Breast epithelium (tissue), 4 donors: Measurements from ENCODE around the gene PANK1. TPM values are rescaled to one million over a fixed set of nuclear protein-coding genes. Genes with fewer than 3 reads are reported as not detected.

Experiments used
- DNase-seq, 2 donors: peaks; one replicate each; pipeline ENCODE4 v3.0.0-alpha.2; 2019; ENCODE audit warnings: low spot score in 2 of 2
- H3K27ac ChIP-seq, 2 donors: fragments of 200-600 bp; sonication (generic) in 1 of 2; one replicate each; pipeline ENCODE4 v1.5.1; 2016 to 2019; ENCODE audit warnings: mild to moderate bottlenecking in 1 of 2
- H3K27me3 ChIP-seq, 2 donors: fragments of 200-600 bp; sonication (generic) in 1 of 2; one replicate each; pipeline versions ENCODE4 v1.5.1 to v1.6.0; 2017 to 2019; ENCODE audit warnings: control low read depth in 1 of 2, mild to moderate bottlenecking in 1 of 2
- H3K36me3 ChIP-seq: fragments of 200-600 bp; one replicate; pipeline ENCODE4 v1.5.1; 2019
- H3K4me1 ChIP-seq, 2 donors: fragments of 200-600 bp; sonication (generic); one replicate each; pipeline ENCODE4 v1.5.1; 2016 to 2019; ENCODE audit warnings: control low read depth in 1 of 2
- H3K4me3 ChIP-seq, 3 donors: fragments of 200-600 bp; sonication (generic); 1 replicate in 2 of 3; 2 replicates in 1 of 3; pipeline ENCODE4 v1.5.1; 2016 to 2019; ENCODE audit warnings: mild to moderate bottlenecking in 3 of 3, moderate library complexity in 2 of 3
- H3K9me3 ChIP-seq, 2 donors: fragments of 200-600 bp; sonication (generic) in 1 of 2; one replicate each; pipeline ENCODE4 v1.5.1; 2016 to 2019; ENCODE audit warnings: control low read depth in 1 of 2
- CTCF ChIP-seq, 3 donors: fragments of 450-650 bp; IDR thresholded peaks; one replicate each; pipeline ENCODE4 v1.5.1; 2016 to 2017; ENCODE audit warnings: antibody characterized with exemption in 3 of 3, mild to moderate bottlenecking in 3 of 3, moderate library complexity in 3 of 3
- POLR2A ChIP-seq: fragments of 450-650 bp; IDR thresholded peaks from one replicate; pipeline ENCODE4 v1.6.1; 2016; ENCODE audit warnings: antibody characterized with exemption, mild to moderate bottlenecking, moderate library complexity
- POLR2AphosphoS5 ChIP-seq, 3 donors: sonication (generic); formaldehyde crosslinking; IDR thresholded peaks; one replicate each; pipeline ENCODE4 v1.6.1; 2017; ENCODE audit warnings: antibody characterized with exemption in 3 of 3
- intact Hi-C: fragments of 100-400 bp; cut with DNase I; formaldehyde crosslinking; loops from one replicate; pipeline ENCODE4 v1.15.1; 2023; ENCODE audit warnings: low total_unique reads
- total RNA-seq, 3 donors: library from RNA; depleted of rRNA; stranded (reverse); fragments of >200 nt; gene quantifications; one replicate each; pipeline ENCODE4 v1.1.0, GENCODE V29; 2016

PANK1 gene
- total RNA-seq, 3 donors from 2014 or later = 2.9 to 6.4 (median 5.1) TPM

- intact Hi-C loops = no loop called here
- H3K4me1 ChIP-seq = no peaks in the 10 kb centered on the region
- no peaks in the 10 kb centered on the region for H3K36me3 ChIP-seq
- no peaks in the 10 kb centered on the region for H3K9me3 ChIP-seq
- DNase-seq = no peak
- TF ChIP-seq POLR2A (no peak), CTCF (IDR thresholded peaks at IDR 0.05) (no peak), POLR2AphosphoS5 (IDR thresholded peaks at IDR 0.05) (no peak)
- H3K27me3 ChIP-seq = no peaks in the 10 kb centered on the region
- no peak overlapping the region for H3K4me3 ChIP-seq
- no peak overlapping the region for H3K27ac ChIP-seq
Observed at GRCh38 chr10:89663144-89663543, 18.1 kb upstream of the PANK1 start.

GRCh38 chr10:89662596-89662995 is 17.6 kb upstream of the PANK1 start:
- intact Hi-C loops = no loop called here
- Histone ChIP-seq H3K27me3 (no peaks in the 10 kb centered on the region), H3K27ac (no peak overlapping the region), H3K36me3 (no peaks in the 10 kb centered on the region), H3K9me3 (no peaks in the 10 kb centered on the region), H3K4me1 (no peaks in the 10 kb centered on the region), H3K4me3 (no peak overlapping the region)
- no peak for DNase-seq
- TF ChIP-seq CTCF (IDR thresholded peaks at IDR 0.05) (no peak), POLR2A (no peak), POLR2AphosphoS5 (IDR thresholded peaks at IDR 0.05) (no peak)

GRCh38 chr10:89659143-89660131 is 14.4 kb upstream of the PANK1 start:
- Histone ChIP-seq H3K4me1 (no peaks in the 10 kb centered on the region), H3K27me3 (no peaks in the 10 kb centered on the region), H3K36me3 (no peaks in the 10 kb centered on the region), H3K9me3 (peaks cover 4 to 6% of the 10 kb centered on the region in 2 donors), H3K27ac (no peak overlapping the region), H3K4me3 (no peak overlapping the region)
- DNase-seq = no peak
- intact Hi-C loops = no loop called here
- TF ChIP-seq POLR2A = no peak
- TF ChIP-seq CTCF (IDR thresholded peaks at IDR 0.05) = no peak
- no peak for TF ChIP-seq POLR2AphosphoS5 (IDR thresholded peaks at IDR 0.05)

GRCh38 chr10:89657302-89657701 is 12.3 kb upstream of the PANK1 start:
- Histone ChIP-seq H3K4me1 (no peaks in the 10 kb centered on the region), H3K36me3 (no peaks in the 10 kb centered on the region), H3K4me3 (no peak overlapping the region), H3K27ac (no peak overlapping the region), H3K27me3 (no peaks in the 10 kb centered on the region), H3K9me3 (peaks cover 4 to 6% of the 10 kb centered on the region in 2 donors)
- TF ChIP-seq POLR2A (no peak), POLR2AphosphoS5 (IDR thresholded peaks at IDR 0.05) (no peak), CTCF (IDR thresholded peaks at IDR 0.05) (no peak)
- DNase-seq = no peak
- intact Hi-C loops = no loop called here

- intact Hi-C loops = no loop called here
- no peaks in the 10 kb centered on the region for H3K4me1 ChIP-seq
- no peaks in the 10 kb centered on the region for H3K36me3 ChIP-seq
- DNase-seq = no peak
- TF ChIP-seq CTCF (IDR thresholded peaks at IDR 0.05) (no peak), POLR2A (no peak), POLR2AphosphoS5 (IDR thresholded peaks at IDR 0.05) (no peak)
- no peak overlapping the region for H3K4me3 ChIP-seq
- no peaks in the 10 kb centered on the region for H3K27me3 ChIP-seq
- H3K27ac ChIP-seq = no peak overlapping the region
- H3K9me3 ChIP-seq = peaks cover 4 to 6% of the 10 kb centered on the region in 2 donors
Observed at GRCh38 chr10:89655722-89656121, 10.7 kb upstream of the PANK1 start.
